H1 (cell line): Measurements from ENCODE around the gene ATOH7. TPM values are rescaled to one million over a fixed set of nuclear protein-coding genes. Genes with fewer than 3 reads are reported as not detected.

Experiments
- CTCF ChIA-PET: fragments of 300-600 bp; sonication (Branson Sonifier 250); formaldehyde crosslinking; loops from one replicate; lab custom pipeline; 2021; ENCODE audit not compliant: partially characterized antibody; lab: Charles Lee
- POLR2A ChIA-PET: fragments of 300-600 bp; sonication (Branson Sonifier 250); formaldehyde crosslinking; loops from one replicate; lab custom pipeline; 2021; ENCODE audit warnings: inconsistent platforms; ENCODE audit not compliant: partially characterized antibody; lab: Charles Lee
- DNase-seq, 2 experiments: peaks; one replicate each; pipeline versions ENCODE4 v3.0.0 to v3.0.0-alpha.2; 2010 to 2022; ENCODE audit warnings: low spot score in 2 of 2, low read depth in 1 of 2, mixed read lengths in 1 of 2
- FAIRE-seq: peaks from 2 replicates; lab custom pipeline; 2011; peaks lifted over from hg19 to GRCh38; lab: Jason Lieb, UNC
- H2AFZ ChIP-seq: 2 replicates; pipeline ENCODE4 v1.8.1; 2012; ENCODE audit warnings: low read length, inconsistent platforms
- H2AK5ac ChIP-seq: 2 replicates; pipeline ENCODE4 v1.6.1; 2013; ENCODE audit warnings: low read depth, low read length
- H2BK120ac ChIP-seq: replicated peaks from 2 replicates; pipeline ENCODE3; 2013; ENCODE audit warnings: low read depth, low read length, inconsistent platforms
- H2BK12ac ChIP-seq: 2 replicates; pipeline ENCODE4 v1.6.1; 2013; ENCODE audit warnings: low read depth, low read length
- H2BK15ac ChIP-seq: 2 replicates; pipeline ENCODE4 v1.6.1; 2013; ENCODE audit warnings: low read length
- H2BK20ac ChIP-seq: 2 replicates; pipeline ENCODE4 v1.6.1; 2013; ENCODE audit warnings: low read length
- H2BK5ac ChIP-seq: 2 replicates; pipeline ENCODE4 v1.6.1; 2013; ENCODE audit warnings: low read depth, low read length
- H3K14ac ChIP-seq: 2 replicates; pipeline ENCODE4 v1.6.1; 2013; ENCODE audit warnings: inconsistent platforms; ENCODE audit not compliant: insufficient read length
- H3K18ac ChIP-seq: 2 replicates; pipeline ENCODE4 v1.6.1; 2013; ENCODE audit warnings: low read length; ENCODE audit errors: extremely low read depth
- H3K23ac ChIP-seq: 2 replicates; pipeline ENCODE4 v1.6.1; 2013; ENCODE audit warnings: inconsistent platforms; ENCODE audit not compliant: insufficient read length
- H3K23me2 ChIP-seq: 2 replicates; pipeline ENCODE4 v1.6.1; 2013; ENCODE audit warnings: low read depth, low read length
- H3K27ac ChIP-seq: 2 replicates; pipeline ENCODE4 v1.6.1; 2011; ENCODE audit warnings: low read depth, low read length, inconsistent platforms
- H3K27me3 ChIP-seq, 4 experiments: replicated peaks in 1 of 4; 1 replicate in 1 of 4; 2 replicates in 3 of 4; pipeline versions ENCODE4 v1.6.1 to v1.8.1; 2011 to 2013; ENCODE audit warnings: low read length in 3 of 4, mild to moderate bottlenecking in 3 of 4, inconsistent platforms in 2 of 4, mixed read lengths in 2 of 4, moderate library complexity in 1 of 4; ENCODE audit not compliant: control insufficient read depth in 3 of 4, insufficient read depth in 3 of 4; ENCODE audit errors: extremely low read depth in 1 of 4
- H3K36me3 ChIP-seq, 4 experiments: 2 replicates each; pipeline versions ENCODE4 v1.6.1 to v1.8.1; 2011 to 2013; ENCODE audit warnings: mild to moderate bottlenecking in 4 of 4, low read length in 3 of 4, moderate library complexity in 2 of 4, control low read depth in 1 of 4, inconsistent platforms in 1 of 4; ENCODE audit not compliant: insufficient read depth in 4 of 4, control insufficient read depth in 2 of 4
- H3K4ac ChIP-seq: replicated peaks from 2 replicates; pipeline ENCODE3; 2013; ENCODE audit warnings: low read length, low read depth, mixed read lengths, inconsistent platforms; ENCODE audit not compliant: insufficient read length
- H3K4me1 ChIP-seq, 4 experiments: replicated peaks in 1 of 4; 1 replicate in 1 of 4; 2 replicates in 3 of 4; pipeline versions ENCODE4 v1.6.1 to v1.8.1; 2011 to 2013; ENCODE audit warnings: low read length in 3 of 4, inconsistent platforms in 2 of 4, mixed read lengths in 1 of 4; ENCODE audit not compliant: insufficient read depth in 4 of 4, control insufficient read depth in 3 of 4
- H3K4me2 ChIP-seq, 2 experiments: 2 replicates each; pipeline versions ENCODE4 v1.6.1 to v1.8.1; 2011 to 2013; ENCODE audit warnings: low read depth in 2 of 2, low read length in 2 of 2, control low read depth in 1 of 2, inconsistent platforms in 1 of 2, mild to moderate bottlenecking in 1 of 2; ENCODE audit not compliant: insufficient read depth in 1 of 2
- H3K4me3 ChIP-seq, 4 experiments: fragments of 200-600, 300-600 bp in 1 of 4; sonication (generic), shearing (Covaris generic), sonication (Bioruptor Twin) in 1 of 4; 2 replicates each; pipeline versions ENCODE4 v1.5.1 to v1.8.1; 2011 to 2016; ENCODE audit warnings: low read length in 4 of 4, low read depth in 3 of 4, control low read depth in 2 of 4, inconsistent platforms in 2 of 4, mild to moderate bottlenecking in 2 of 4, mixed read lengths in 1 of 4, moderate library complexity in 1 of 4; ENCODE audit not compliant: insufficient read depth in 2 of 4; ENCODE audit errors: extremely low read depth in 1 of 4
- H3K56ac ChIP-seq: replicated peaks from 2 replicates; pipeline ENCODE3; 2013; ENCODE audit warnings: low read depth, mild to moderate bottlenecking, mixed read lengths, low read length, inconsistent platforms; ENCODE audit not compliant: insufficient read length
- H3K79me1 ChIP-seq: 2 replicates; pipeline ENCODE4 v1.6.1; 2013; ENCODE audit warnings: low read depth, low read length, control low read depth
- H3K79me2 ChIP-seq, 2 experiments: 2 replicates each; pipeline versions ENCODE4 v1.6.1 to v1.8.1; 2012 to 2013; ENCODE audit warnings: low read length in 2 of 2, mild to moderate bottlenecking in 2 of 2, inconsistent platforms in 1 of 2; ENCODE audit not compliant: insufficient read depth in 2 of 2, control insufficient read depth in 1 of 2
- H3K9ac ChIP-seq, 4 experiments: replicated peaks in 1 of 4; 1 replicate in 1 of 4; 2 replicates in 3 of 4; pipeline versions ENCODE4 v1.6.1 to v1.8.1; 2011 to 2013; ENCODE audit warnings: low read depth in 3 of 4, low read length in 3 of 4, control low read depth in 2 of 4, mild to moderate bottlenecking in 2 of 4, moderate library complexity in 2 of 4, inconsistent platforms in 1 of 4; ENCODE audit errors: extremely low read depth in 1 of 4
- H3K9me3 ChIP-seq, 2 experiments: 2 replicates each; pipeline versions ENCODE4 v1.6.1 to v1.8.1; 2012 to 2013; ENCODE audit warnings: mild to moderate bottlenecking in 2 of 2, moderate library complexity in 2 of 2, control low read depth in 1 of 2, inconsistent platforms in 1 of 2, low read depth in 1 of 2, low read length in 1 of 2, mixed read lengths in 1 of 2; ENCODE audit not compliant: insufficient read depth in 2 of 2
- H4K20me1 ChIP-seq, 2 experiments: replicated peaks in 1 of 2; 2 replicates each; pipeline versions ENCODE3 to v1.8.1; 2011 to 2013; ENCODE audit warnings: inconsistent platforms in 2 of 2, low read length in 2 of 2, mild to moderate bottlenecking in 1 of 2; ENCODE audit not compliant: insufficient read depth in 2 of 2, control insufficient read depth in 1 of 2
- H4K5ac ChIP-seq: 2 replicates; pipeline ENCODE4 v1.6.1; 2013; ENCODE audit warnings: low read length, low read depth, mixed read lengths, inconsistent platforms; ENCODE audit not compliant: insufficient read length
- H4K8ac ChIP-seq: 2 replicates; pipeline ENCODE4 v1.8.0; 2013; ENCODE audit warnings: mild to moderate bottlenecking, moderate library complexity, low read length, inconsistent platforms; ENCODE audit not compliant: insufficient read depth; ENCODE audit errors: extremely low read depth
- H4K91ac ChIP-seq: replicated peaks from 2 replicates; pipeline ENCODE3; 2013; ENCODE audit warnings: low read length, mixed read lengths, inconsistent platforms; ENCODE audit not compliant: insufficient read length
- FOSL1 ChIP-seq: IDR thresholded peaks from 2 replicates; pipeline ENCODE4 v1.6.1; 2011; ENCODE audit warnings: mild to moderate bottlenecking, low read depth, low read length, moderate library complexity; ENCODE audit not compliant: insufficient read depth
- polyA plus RNA-seq, 7 experiments: library from polyadenylated mRNA; depleted of rRNA in 3 of 7; stranded (reverse) in 5 of 7; unstranded in 2 of 7; fragments of >200 nt in 5 of 7; fragments of 200-250 nt in 2 of 7; gene quantifications; 1 replicate in 5 of 7; 2 replicates in 1 of 7; 4 replicates in 1 of 7; pipeline versions ENCODE4 v1.2.1 to v1.2.3, GENCODE V29; 2011 to 2013; ENCODE audit warnings: missing spikeins in 2 of 7, mixed read lengths in 2 of 7
- total RNA-seq: library from RNA; stranded (reverse); fragmentation: NEBNext Ultra II Directional; extraction: Animal tissue kit (Norgen Biotek cat#: 25700); gene quantifications from 2 replicates; pipeline ENCODE4 v1.2.1, GENCODE V29; 2021

Gene ATOH7
- total and polyA plus RNA-seq, 2 of the 8 experiments (the other 6 are each of a cell fraction or from before 2014, with no cell fraction given), result 0.39 to 1.0 TPM

DNA sequence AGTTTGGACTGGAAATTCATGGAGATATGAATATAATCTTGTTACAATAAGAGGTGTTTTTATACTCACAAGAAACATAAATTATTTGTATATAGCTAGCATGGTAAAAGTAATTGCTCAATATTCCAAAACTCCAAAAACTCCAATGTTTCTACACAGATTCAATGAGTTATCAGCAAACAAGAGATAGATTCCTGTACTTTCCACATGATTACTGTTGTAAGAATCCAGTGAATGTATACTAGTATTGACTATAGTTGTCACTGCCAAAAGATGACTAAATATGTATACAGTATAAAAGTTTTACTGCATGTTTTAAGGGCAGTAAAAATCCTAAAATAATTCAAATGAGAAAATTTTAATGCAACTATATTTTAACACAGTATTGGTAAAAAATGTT is 10.7 kb downstream of the ATOH7 start:
- Histone ChIP-seq H3K27me3 (no peaks in the 10 kb centered on the region), H4K5ac (no peak overlapping the region), H4K20me1 (no peaks in the 10 kb centered on the region), H4K91ac (no peak overlapping the region), H2AFZ (no peak overlapping the region), H4K8ac (no peak overlapping the region), H3K23me2 (no peaks in the 10 kb centered on the region), H3K36me3 (no peaks in the 10 kb centered on the region), H3K14ac (no peak overlapping the region), H3K79me2 (no peaks in the 10 kb centered on the region), H3K79me1 (no peaks in the 10 kb centered on the region), H2BK15ac (no peak overlapping the region), H3K4me2 (no peak overlapping the region), H2BK120ac (no peak overlapping the region), H3K23ac (no peak overlapping the region), H3K9ac (no peak overlapping the region), H2BK5ac (no peak overlapping the region), H2BK20ac (no peak overlapping the region), H3K56ac (no peak overlapping the region), H3K4ac (no peak overlapping the region), H2AK5ac (no peak overlapping the region), H3K18ac (no peak overlapping the region), H2BK12ac (no peak overlapping the region), H3K27ac (no peak overlapping the region), H3K9me3 (no peaks in the 10 kb centered on the region), H3K4me1 (no peaks in the 10 kb centered on the region), H3K4me3 (no peak overlapping the region)
- POLR2A ChIA-PET, result no interaction called here
- DNase-seq, result no peak
- FAIRE-seq, result no peak
- CTCF ChIA-PET, result interaction anchor here (0.9 to 2.8 kb wide), 2 partner anchors 9 to 10 kb away, joined by 3 to 19 read pairs; partner anchors contain the start of gene ATOH7
- no peak for TF ChIP-seq FOSL1
